ENCODE results near the gene CCNDBP1. TPM values are rescaled to one million over a fixed set of nuclear protein-coding genes. Genes with fewer than 3 reads are reported as not detected.

CCNDBP1 gene
- total RNA-seq, 1 experiment from 2014 or later = 34.1 TPM

- no peaks in the 10 kb centered on the region for H3K36me3 Mint-ChIP-seq (ENCODE audit: insufficient read depth in 1 of 3, low read depth in 3 of 3)
- H3K9me3 ChIP-seq (ENCODE audit: control insufficient read depth, low read depth, low read length) = no peaks in the 10 kb centered on the region
- no peak overlapping the region for H2BK15ac ChIP-seq (ENCODE audit: low read depth, low read length)
- no peak overlapping the region for H3K9ac ChIP-seq (ENCODE audit: extremely low read depth, insufficient read length, low read length)
- no peak overlapping the region for H3K14ac ChIP-seq (ENCODE audit: insufficient read depth, low read length)
- no peak overlapping the region for H4K5ac ChIP-seq (ENCODE audit: insufficient read length, low read depth, low read length)
- H3K4me2 ChIP-seq (ENCODE audit: insufficient read depth, insufficient read length, low read length) = no peak overlapping the region
- H2BK120ac ChIP-seq (ENCODE audit: low read depth, low read length, poor library complexity, severe bottlenecking) = no peak overlapping the region
- no peak overlapping the region for H2AK5ac ChIP-seq (ENCODE audit: insufficient read length, low read length)
- no peak overlapping the region for H3K4me3 Mint-ChIP-seq
- H4K20me1 ChIP-seq (ENCODE audit: control insufficient read depth, insufficient read depth, insufficient read length) = no peaks in the 10 kb centered on the region
- no peaks in the 10 kb centered on the region for H3K23me2 ChIP-seq (ENCODE audit: insufficient read length, low read depth, low read length, poor library complexity, severe bottlenecking)
- H3K79me1 ChIP-seq (ENCODE audit: insufficient read depth, low read depth, low read length, poor library complexity, severe bottlenecking) = no peaks in the 10 kb centered on the region
- H3K23ac ChIP-seq (ENCODE audit: insufficient read length, low read depth, low read length) = no peak overlapping the region
- no peak overlapping the region for H2BK12ac ChIP-seq (ENCODE audit: insufficient read length, low read depth, low read length)
- H3K27ac Mint-ChIP-seq = peak overlapping the region in 1 of 3 experiments; percentile 26; a peak in 2 of 7 replicates
- no peak overlapping the region for H3K18ac ChIP-seq (ENCODE audit: insufficient read length, low read depth, low read length)
- WGBS (ENCODE audit: extremely low coverage, insufficient read length, low lambda C conversion rate) = no CpG with 5 or more reads among the region's 8 CpGs
- no peak for DNase-seq
- peaks cover 4% of the 10 kb centered on the region for H3K27me3 Mint-ChIP-seq (ENCODE audit: low read depth)
- H3K4me1 ChIP-seq (ENCODE audit: insufficient read depth, low read length) = no peaks in the 10 kb centered on the region
- no peak for TF ChIP-seq CTCF (conservative IDR thresholded peaks at IDR 0.05)
- H2AFZ ChIP-seq (ENCODE audit: low read length) = no peak overlapping the region
- no peak overlapping the region for H3K4ac ChIP-seq (ENCODE audit: low read depth, low read length)
- H2BK20ac ChIP-seq (ENCODE audit: low read depth, low read length, poor library complexity, severe bottlenecking) = no peak overlapping the region
- no peak overlapping the region for H3K56ac ChIP-seq (ENCODE audit: insufficient read length, low read depth, low read length)
- H3T11ph ChIP-seq (ENCODE audit: low read length) = no peak overlapping the region
- no peak overlapping the region for H3K27ac ChIP-seq (ENCODE audit: insufficient read length, low read depth, low read length)
- H3K4me1 Mint-ChIP-seq = peaks cover 9 to 15% of the 10 kb centered on the region in 2 experiments
- no peak overlapping the region for H2BK5ac ChIP-seq (ENCODE audit: insufficient read length, low read length)
- no peak overlapping the region for H4K8ac ChIP-seq (replicated peaks; ENCODE audit: insufficient read length, low read depth, low read length)
- H3K27me3 ChIP-seq (ENCODE audit: insufficient read depth, low read length) = no peaks in the 10 kb centered on the region
- no peaks in the 10 kb centered on the region for H3K9me3 Mint-ChIP-seq
- no peak overlapping the region for H4K91ac ChIP-seq (ENCODE audit: insufficient read length, low read depth, low read length)
- no peaks in the 10 kb centered on the region for H3K79me2 ChIP-seq (ENCODE audit: insufficient read depth, low read length)
Measured at GRCh38 chr15:43214169-43214568, 29.0 kb downstream of the CCNDBP1 start.
